ENCODE results near the gene CDKAL1. TPM values are rescaled to one million over a fixed set of nuclear protein-coding genes. Genes with fewer than 3 reads are reported as not detected.
A peak's percentile ranks its signal among the peaks of the same experiment; 100 is the strongest.

Gene CDKAL1
- total and polyA plus RNA-seq, 11 donors = 3.2 to 14.3 (median 9.3) TPM

- ATAC-seq = peak in 3 of 4 donors; percentile 27 to 59 (median 51)
- H3K9me3 ChIP-seq = peaks cover 0 to 12% (median 0%) of the 10 kb centered on the region in 12 donors
- H3K4me3 ChIP-seq = no peak overlapping the region
- no peak for DNase-seq
- TF ChIP-seq CTCF (IDR thresholded peaks at IDR 0.05) = no peak
- TF ChIP-seq POLR2A (IDR thresholded peaks at IDR 0.05) = no peak
- no peaks in the 10 kb centered on the region for H3K36me3 ChIP-seq
- H3K27ac ChIP-seq = no peak overlapping the region
- no peaks in the 10 kb centered on the region for H3K27me3 ChIP-seq
- intact Hi-C loops (cut with DNase I) = no loop called here
- no peaks in the 10 kb centered on the region for H3K4me1 ChIP-seq
- 52 to 65% (median 59%) methylated on average over 14 of the region's 14 CpGs for WGBS, 4 donors
Observed at GRCh38 chr6:21270636-21271201, 736.5 kb downstream of the CDKAL1 start.

- no peaks in the 10 kb centered on the region for H3K27me3 ChIP-seq
- TF ChIP-seq POLR2A (IDR thresholded peaks at IDR 0.05) (no peak), CTCF (IDR thresholded peaks at IDR 0.05) (no peak)
- H3K4me3 ChIP-seq = no peak overlapping the region
- H3K36me3 ChIP-seq = no peaks in the 10 kb centered on the region
- no peak for ATAC-seq
- H3K9me3 ChIP-seq = peaks cover 0 to 12% (median 0%) of the 10 kb centered on the region in 12 donors
- no peak overlapping the region for H3K27ac ChIP-seq
- DNase-seq = no peak
- 84 to 90% (median 87%) methylated on average over 7 of the region's 7 CpGs for WGBS, 4 donors
- H3K4me1 ChIP-seq = no peaks in the 10 kb centered on the region
- intact Hi-C loops (cut with DNase I) = no loop called here
Observed at GRCh38 chr6:21271428-21272155, 737.3 kb downstream of the CDKAL1 start.

- Histone ChIP-seq H3K9me3 (peaks cover 0 to 12% (median 0%) of the 10 kb centered on the region in 12 donors), H3K36me3 (no peaks in the 10 kb centered on the region), H3K27me3 (no peaks in the 10 kb centered on the region), H3K4me1 (peaks cover 0 to 9% (median 0%) of the 10 kb centered on the region in 12 donors), H3K4me3 (no peak overlapping the region), H3K27ac (no peak overlapping the region)
- no peak for ATAC-seq
- intact Hi-C loops (cut with DNase I) = no loop called here
- no peak for DNase-seq
- WGBS, 4 donors = 92 to 96% (median 95%) methylated on average over 2 of the region's 2 CpGs
- no peak for TF ChIP-seq POLR2A (IDR thresholded peaks at IDR 0.05)
- TF ChIP-seq CTCF (IDR thresholded peaks at IDR 0.05) = no peak
Observed at GRCh38 chr6:21273451-21273850, 739.2 kb downstream of the CDKAL1 start.

- peaks cover 0 to 12% (median 0%) of the 10 kb centered on the region in 12 donors for H3K4me1 ChIP-seq
- H3K4me3 ChIP-seq = no peak overlapping the region
- H3K27me3 ChIP-seq = no peaks in the 10 kb centered on the region
- intact Hi-C loops (cut with DNase I) = no loop called here
- WGBS, 4 donors = 89 to 91% (median 90%) methylated on average over 6 of the region's 6 CpGs
- DNase-seq (no peak), ATAC-seq (no peak)
- no peak overlapping the region for H3K27ac ChIP-seq
- no peaks in the 10 kb centered on the region for H3K36me3 ChIP-seq
- H3K9me3 ChIP-seq = peaks cover 0 to 12% (median 0%) of the 10 kb centered on the region in 12 donors
- no peak for TF ChIP-seq CTCF (IDR thresholded peaks at IDR 0.05)
- TF ChIP-seq POLR2A (IDR thresholded peaks at IDR 0.05) = no peak
Observed at GRCh38 chr6:21274851-21275250, 740.6 kb downstream of the CDKAL1 start.
